ENCODE results near the gene SLC1A5. TPM values are rescaled to one million over a fixed set of nuclear protein-coding genes. Genes with fewer than 3 reads are reported as not detected.
A peak's percentile ranks its signal among the peaks of the same experiment; 100 is the strongest.
"Not testable (repeated sequence)": the region's sequence is repeated elsewhere in the genome, so short reads cannot be mapped to it uniquely, and the experiment has no call there.

The SLC1A5 gene
- total RNA-seq, 2 donors from 2014 or later = 122 to 214 TPM

DNA sequence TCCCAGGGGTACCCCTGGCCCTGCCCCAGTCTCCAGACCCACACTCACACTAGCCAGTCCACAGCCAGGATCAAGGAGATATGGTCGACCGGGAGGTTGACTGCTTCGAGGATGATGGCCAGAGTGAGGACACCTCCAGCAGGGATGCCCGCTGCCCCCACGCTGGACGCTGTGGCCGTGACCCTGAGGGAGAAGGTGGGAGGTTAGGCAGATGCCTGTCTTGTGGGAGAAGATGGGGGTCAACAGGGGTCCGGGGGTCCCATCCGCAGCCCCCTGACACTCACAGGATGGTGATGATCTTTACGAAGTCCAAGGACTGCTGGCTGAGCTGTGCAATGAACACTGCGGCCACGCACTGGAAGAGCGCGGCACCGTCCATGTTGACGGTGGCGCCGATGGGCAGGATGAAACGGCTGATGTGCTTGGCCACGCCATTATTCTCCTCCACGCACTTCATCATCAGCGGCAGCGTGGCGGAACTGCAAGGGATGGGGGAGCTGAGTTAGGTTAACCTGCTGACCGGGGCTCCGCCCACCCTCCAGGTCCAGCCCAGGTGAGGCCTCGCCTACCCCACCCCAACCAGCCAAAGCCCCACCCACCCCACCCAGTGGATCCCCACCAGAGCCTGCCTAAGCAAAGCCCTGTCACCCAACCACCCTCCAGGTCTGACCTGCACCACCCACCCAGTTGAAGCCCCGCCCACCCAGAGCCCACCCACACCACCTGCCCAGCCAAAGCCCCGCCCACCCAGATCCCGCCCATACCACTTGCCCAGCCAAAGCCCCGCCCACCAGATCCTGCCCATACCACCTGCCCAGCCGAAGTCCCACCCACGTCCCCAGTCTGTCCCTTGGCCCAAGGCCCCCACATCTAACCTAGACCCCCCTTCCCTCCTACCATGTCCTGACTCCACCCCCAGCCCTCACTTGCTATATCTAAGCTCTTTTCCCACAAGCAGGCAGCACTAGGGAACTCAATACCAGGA lies 11.2 kb downstream of the SLC1A5 start:
- TF ChIP-seq, protein P1, sequence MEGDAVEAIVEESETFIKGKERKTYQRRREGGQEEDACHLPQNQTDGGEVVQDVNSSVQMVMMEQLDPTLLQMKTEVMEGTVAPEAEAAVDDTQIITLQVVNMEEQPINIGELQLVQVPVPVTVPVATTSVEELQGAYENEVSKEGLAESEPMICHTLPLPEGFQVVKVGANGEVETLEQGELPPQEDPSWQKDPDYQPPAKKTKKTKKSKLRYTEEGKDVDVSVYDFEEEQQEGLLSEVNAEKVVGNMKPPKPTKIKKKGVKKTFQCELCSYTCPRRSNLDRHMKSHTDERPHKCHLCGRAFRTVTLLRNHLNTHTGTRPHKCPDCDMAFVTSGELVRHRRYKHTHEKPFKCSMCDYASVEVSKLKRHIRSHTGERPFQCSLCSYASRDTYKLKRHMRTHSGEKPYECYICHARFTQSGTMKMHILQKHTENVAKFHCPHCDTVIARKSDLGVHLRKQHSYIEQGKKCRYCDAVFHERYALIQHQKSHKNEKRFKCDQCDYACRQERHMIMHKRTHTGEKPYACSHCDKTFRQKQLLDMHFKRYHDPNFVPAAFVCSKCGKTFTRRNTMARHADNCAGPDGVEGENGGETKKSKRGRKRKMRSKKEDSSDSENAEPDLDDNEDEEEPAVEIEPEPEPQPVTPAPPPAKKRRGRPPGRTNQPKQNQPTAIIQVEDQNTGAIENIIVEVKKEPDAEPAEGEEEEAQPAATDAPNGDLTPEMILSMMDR (IDR thresholded peaks at IDR 0.05) = no peak
- no peak for TF ChIP-seq POLR2A (IDR thresholded peaks at IDR 0.05)
- no peak for TF ChIP-seq POLR2AphosphoS5 (IDR thresholded peaks at IDR 0.05)
- no peaks in the 10 kb centered on the region for H3K4me1 ChIP-seq (replicated peaks)
- intact Hi-C loops (cut with DNase I) = no loop called here
- peaks cover 24 to 34% of the 10 kb centered on the region in 2 donors for H3K36me3 ChIP-seq
- 94% methylated on average over 32 of the region's 33 CpGs for WGBS
- no peaks in the 10 kb centered on the region for H3K9me3 ChIP-seq
- H3K27me3 ChIP-seq (replicated peaks; ENCODE audit: insufficient read depth) = no peaks in the 10 kb centered on the region
- H3K27ac ChIP-seq = peak overlapping the region in 1 of 2 donors; percentile 30
- DNase-seq (ENCODE audit: low spot score) = no peak
- no peak overlapping the region for H3K4me3 ChIP-seq

GRCh38 chr19:46775642-46776258 lies 12.6 kb downstream of the SLC1A5 start:
- no peak for DNase-seq (ENCODE audit: low spot score)
- H3K9me3 ChIP-seq = no peaks in the 10 kb centered on the region
- H3K27me3 ChIP-seq (replicated peaks; ENCODE audit: insufficient read depth) = no peaks in the 10 kb centered on the region
- intact Hi-C loops (cut with DNase I) = no loop called here
- H3K4me3 ChIP-seq = no peak overlapping the region
- H3K36me3 ChIP-seq = peaks cover 19 to 34% of the 10 kb centered on the region in 2 donors
- WGBS = 96% methylated on average over 11 of the region's 11 CpGs
- no peaks in the 10 kb centered on the region for H3K4me1 ChIP-seq (replicated peaks)
- no peak overlapping the region for H3K27ac ChIP-seq
- TF ChIP-seq, protein P1 (IDR thresholded peaks at IDR 0.05) = no peak
- TF ChIP-seq POLR2A (IDR thresholded peaks at IDR 0.05) (no peak), POLR2AphosphoS5 (IDR thresholded peaks at IDR 0.05) (no peak)

DNA sequence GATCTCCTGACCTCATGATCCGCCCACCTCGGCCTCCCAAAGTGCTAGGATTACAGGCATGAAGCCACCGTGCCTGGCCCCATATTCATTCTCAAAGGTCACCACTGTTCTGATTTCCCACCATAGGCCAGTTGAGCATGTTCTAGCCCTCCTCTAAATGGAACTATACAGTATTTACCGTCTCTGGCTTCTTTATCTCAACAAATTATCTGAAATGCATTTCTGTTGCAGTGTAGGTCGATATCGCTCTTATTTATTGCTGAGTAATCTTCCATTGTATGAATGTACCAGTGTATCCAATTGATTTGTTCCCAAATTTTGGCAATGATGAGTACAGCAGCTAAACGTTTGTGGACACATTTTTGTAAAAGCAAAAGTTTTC lies 15.4 kb downstream of the SLC1A5 start:
- Histone ChIP-seq H3K4me1 (replicated peaks) (peaks cover 4% of the 10 kb centered on the region), H3K4me3 (no peak overlapping the region), H3K27me3 (replicated peaks; ENCODE audit: insufficient read depth) (no peaks in the 10 kb centered on the region), H3K27ac (no peak overlapping the region), H3K9me3 (no peaks in the 10 kb centered on the region), H3K36me3 (peaks cover 18 to 28% of the 10 kb centered on the region in 2 donors)
- intact Hi-C loops (cut with DNase I) = no loop called here
- WGBS = 77% methylated on average over 7 of the region's 7 CpGs
- TF ChIP-seq POLR2A (IDR thresholded peaks at IDR 0.05) = no peak
- TF ChIP-seq, protein P1 (IDR thresholded peaks at IDR 0.05) = no peak
- TF ChIP-seq POLR2AphosphoS5 (IDR thresholded peaks at IDR 0.05) = no peak
- no peak for DNase-seq (ENCODE audit: low spot score)

DNA sequence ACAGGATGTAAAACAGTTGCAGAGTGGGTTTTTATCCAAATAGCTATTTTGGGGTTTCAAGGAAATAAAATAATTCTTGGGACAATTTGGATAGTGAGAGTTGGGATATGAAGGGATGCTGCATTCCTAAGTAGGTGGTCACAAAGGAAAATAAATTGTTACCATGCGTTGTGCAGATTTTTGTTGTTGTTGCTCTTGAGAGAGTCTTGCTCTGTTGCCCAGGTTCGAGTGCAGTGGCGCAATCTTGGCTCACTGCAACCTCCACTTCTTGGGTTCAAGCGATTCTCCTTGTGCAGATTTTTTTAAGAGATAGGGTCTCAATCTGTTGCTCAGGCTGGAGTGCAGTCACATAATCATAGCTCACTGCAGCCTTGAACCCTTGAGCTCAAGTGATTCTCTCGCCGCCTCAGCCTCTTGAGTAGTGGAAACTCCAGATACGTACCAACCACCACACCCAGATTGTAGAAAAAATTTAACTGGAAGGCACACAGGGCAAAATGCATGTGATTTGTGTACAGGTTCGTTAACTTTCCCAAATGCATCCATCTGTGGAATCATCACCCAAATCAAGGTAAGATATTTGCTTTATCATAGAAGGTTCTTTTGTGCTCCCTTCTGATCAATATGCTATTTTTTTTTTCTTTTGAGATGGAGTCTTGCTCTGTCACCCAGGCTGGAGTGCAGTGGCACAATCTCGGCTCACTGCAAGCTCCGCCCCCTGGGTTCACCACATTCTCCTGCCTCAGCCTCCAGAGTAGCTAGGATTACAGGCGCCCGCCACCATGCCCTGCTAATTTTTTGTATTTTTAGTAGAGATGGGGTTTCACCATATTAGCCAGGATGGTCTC lies 16.0 kb downstream of the SLC1A5 start:
- no peak for TF ChIP-seq POLR2AphosphoS5 (IDR thresholded peaks at IDR 0.05)
- TF ChIP-seq, protein P1 (IDR thresholded peaks at IDR 0.05) = no peak
- no peak for TF ChIP-seq POLR2A (IDR thresholded peaks at IDR 0.05)
- Histone ChIP-seq H3K4me1 (replicated peaks) (peaks cover 4% of the 10 kb centered on the region), H3K27ac (no peak overlapping the region), H3K36me3 (peaks cover 14 to 27% of the 10 kb centered on the region in 2 donors), H3K9me3 (no peaks in the 10 kb centered on the region), H3K27me3 (replicated peaks; ENCODE audit: insufficient read depth) (no peaks in the 10 kb centered on the region), H3K4me3 (no peak overlapping the region)
- intact Hi-C loops (cut with DNase I) = no loop called here
- 93% methylated on average over 12 of the region's 12 CpGs for WGBS
- DNase-seq (ENCODE audit: low spot score) = no peak

DNA sequence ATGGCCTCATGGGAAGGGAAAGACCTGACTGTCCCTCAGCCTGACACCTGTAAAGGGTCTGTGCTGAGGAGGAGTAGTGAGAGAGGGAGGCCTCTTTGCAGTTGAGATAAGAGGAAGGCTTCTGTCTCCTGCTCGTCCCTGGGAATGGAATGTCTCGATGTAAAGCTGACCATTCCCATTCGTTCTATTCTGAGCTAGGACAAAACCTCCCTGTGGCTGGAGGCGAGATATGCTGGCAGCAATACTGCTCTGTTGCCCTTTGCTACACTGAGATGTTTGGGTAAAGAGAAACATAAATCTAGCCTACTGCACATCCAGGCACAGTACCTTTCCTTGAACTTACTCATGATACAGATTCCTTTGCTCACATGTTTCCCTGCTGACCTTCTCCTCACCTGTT lies 19.6 kb downstream of the SLC1A5 start:
- H3K9me3 ChIP-seq; H3K4me1 ChIP-seq (replicated peaks); H3K36me3 ChIP-seq; H3K27me3 ChIP-seq (replicated peaks; ENCODE audit: insufficient read depth); DNase-seq (ENCODE audit: low spot score); H3K4me3 ChIP-seq; intact Hi-C loops (cut with DNase I): not testable (repeated sequence)
- peak overlapping the region; percentile 56 to 61 for H3K27ac ChIP-seq
- WGBS = 17% methylated on average over 4 of the region's 4 CpGs

Measured in prostate gland (tissue), 2 donors.